ENCODE measurements around the gene OXLD1.

The OXLD1 gene

GRCh38 chr17:81696218-81696941 lies 30.0 kb upstream of the OXLD1 start:
- 0 out of 2 replicates have a peak overlapping the region, but pooled peaks have one; percentile 24 for H3K27ac ChIP-seq (ENCODE audit: extremely low read depth, low read depth, low read length)
- ChIA-PET POLR2A (interaction anchor here (1.2 to 2.7 kb wide), 5 partner anchors 11 to 15 kb away, joined by 3 to 16 read pairs (median 8); partner anchors contain the start of genes ARL16 and HGS), CTCF (interaction anchor here (0.7 kb wide), 1 partner anchor 186 kb away, joined by 3 read pairs; no protein-coding TSS in a partner anchor)
- no peaks in the 10 kb centered on the region for H3K9me3 ChIP-seq (ENCODE audit: control insufficient read depth, insufficient read depth, low read depth, low read length)
- H3K4me3 ChIP-seq (ENCODE audit: low read depth, low read length) = no peak overlapping the region
- H3K36me3 ChIP-seq (ENCODE audit: control insufficient read depth in 2 of 2, insufficient read depth in 1 of 2, low read length in 2 of 2) = peaks cover 36 to 95% of the 10 kb centered on the region in 2 experiments
- TF ChIP-seq WT1 (tag by site-specific recombination; IDR thresholded peaks at IDR 0.05) = no peak
- TF ChIP-seq ZNF600 (tag by site-specific recombination; IDR thresholded peaks at IDR 0.05) = peak; percentile 17; the same call in 1 of the 2 replicates
- peak; percentile 60; the same call in 1 of the 2 replicates for TF ChIP-seq ZNF394 (tag by site-specific recombination; IDR thresholded peaks at IDR 0.05; ENCODE audit: borderline replicate concordance)
- TF ChIP-seq, protein P1, sequence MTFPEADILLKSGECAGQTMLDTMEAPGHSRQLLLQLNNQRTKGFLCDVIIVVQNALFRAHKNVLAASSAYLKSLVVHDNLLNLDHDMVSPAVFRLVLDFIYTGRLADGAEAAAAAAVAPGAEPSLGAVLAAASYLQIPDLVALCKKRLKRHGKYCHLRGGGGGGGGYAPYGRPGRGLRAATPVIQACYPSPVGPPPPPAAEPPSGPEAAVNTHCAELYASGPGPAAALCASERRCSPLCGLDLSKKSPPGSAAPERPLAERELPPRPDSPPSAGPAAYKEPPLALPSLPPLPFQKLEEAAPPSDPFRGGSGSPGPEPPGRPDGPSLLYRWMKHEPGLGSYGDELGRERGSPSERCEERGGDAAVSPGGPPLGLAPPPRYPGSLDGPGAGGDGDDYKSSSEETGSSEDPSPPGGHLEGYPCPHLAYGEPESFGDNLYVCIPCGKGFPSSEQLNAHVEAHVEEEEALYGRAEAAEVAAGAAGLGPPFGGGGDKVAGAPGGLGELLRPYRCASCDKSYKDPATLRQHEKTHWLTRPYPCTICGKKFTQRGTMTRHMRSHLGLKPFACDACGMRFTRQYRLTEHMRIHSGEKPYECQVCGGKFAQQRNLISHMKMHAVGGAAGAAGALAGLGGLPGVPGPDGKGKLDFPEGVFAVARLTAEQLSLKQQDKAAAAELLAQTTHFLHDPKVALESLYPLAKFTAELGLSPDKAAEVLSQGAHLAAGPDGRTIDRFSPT (tag by site-specific recombination; IDR thresholded peaks at IDR 0.05) = 0 out of 2 replicates have a peak, but pooled peaks have one; percentile 15
- peaks cover 4% of the 10 kb centered on the region; the same call in 1 of the 2 replicates for H3K4me1 ChIP-seq (ENCODE audit: control insufficient read depth, insufficient read depth, low read length)

DNA sequence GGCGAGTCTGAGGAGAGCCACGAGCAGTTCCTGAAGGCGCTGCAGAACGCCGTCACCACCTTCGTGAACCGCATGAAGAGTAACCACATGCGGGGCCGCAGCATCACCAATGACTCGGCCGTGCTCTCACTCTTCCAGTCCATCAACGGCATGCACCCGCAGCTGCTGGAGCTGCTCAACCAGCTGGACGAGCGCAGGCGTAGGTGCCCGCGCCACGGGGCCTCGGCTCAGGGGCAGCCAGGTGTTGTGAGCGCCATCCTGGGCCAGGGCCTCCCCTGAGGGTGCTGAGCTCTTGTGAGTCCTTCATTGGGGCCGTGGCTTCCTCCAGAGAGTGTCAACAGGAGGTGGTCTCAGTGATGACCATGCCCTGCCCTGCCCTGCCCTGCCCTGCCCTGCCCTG lies 29.4 kb upstream of the OXLD1 start:
- Histone ChIP-seq H3K27ac (ENCODE audit: extremely low read depth, low read depth, low read length) (no peak overlapping the region), H3K9me3 (ENCODE audit: control insufficient read depth, insufficient read depth, low read depth, low read length) (no peaks in the 10 kb centered on the region), H3K4me3 (ENCODE audit: low read depth, low read length) (no peak overlapping the region), H3K36me3 (ENCODE audit: control insufficient read depth in 2 of 2, insufficient read depth in 1 of 2, low read length in 2 of 2) (peaks cover 36 to 95% of the 10 kb centered on the region in 2 experiments), H3K4me1 (ENCODE audit: control insufficient read depth, insufficient read depth, low read length) (no peaks in the 10 kb centered on the region)
- CTCF ChIA-PET = interaction anchor here (1.0 kb wide), 1 partner anchor 20 kb away, joined by 6 read pairs; no protein-coding TSS in a partner anchor
- POLR2A ChIA-PET = interaction anchor here (1.2 to 2.7 kb wide), 3 partner anchors 10 to 13 kb away, joined by 3 to 16 read pairs (median 9); partner anchors contain the start of genes ARL16 and HGS
- no peak for TF ChIP-seq ZNF501 (tag by site-specific recombination; IDR thresholded peaks at IDR 0.05)
- TF ChIP-seq ZNF600 (tag by site-specific recombination; IDR thresholded peaks at IDR 0.05) = peak; percentile 39; the same call in 1 of the 2 replicates

DNA sequence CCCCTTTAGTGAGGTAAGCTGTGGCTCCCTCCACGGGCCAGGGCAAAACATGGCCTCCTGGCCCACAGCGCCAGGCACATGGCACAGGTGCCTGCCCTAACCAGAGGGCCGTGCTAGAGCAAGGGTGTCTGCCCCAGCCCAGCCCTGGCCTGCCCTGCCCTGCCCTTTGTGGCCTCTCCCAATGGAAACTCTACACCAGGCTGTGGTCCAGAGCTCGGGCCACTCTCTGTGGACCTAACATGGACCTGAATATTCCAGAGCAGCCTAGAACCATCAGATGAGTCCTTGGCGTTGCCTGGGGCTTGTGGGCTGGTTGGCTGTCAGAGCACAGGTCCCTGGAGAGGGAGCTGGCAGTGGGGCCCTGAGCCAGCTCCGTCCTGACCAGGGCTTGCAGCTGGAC lies 28.8 kb upstream of the OXLD1 start:
- POLR2A ChIA-PET = interaction anchor here (1.2 to 2.7 kb wide), 3 partner anchors 10 to 13 kb away, joined by 3 to 16 read pairs (median 9); partner anchors contain the start of genes ARL16 and HGS
- TF ChIP-seq ZNF670 (tag by site-specific recombination; IDR thresholded peaks at IDR 0.05; ENCODE audit: low read depth) = no peak
- no peak for TF ChIP-seq ZNF19 (tag by site-specific recombination; IDR thresholded peaks at IDR 0.05; ENCODE audit: low read depth)
- TF ChIP-seq, protein P2, sequence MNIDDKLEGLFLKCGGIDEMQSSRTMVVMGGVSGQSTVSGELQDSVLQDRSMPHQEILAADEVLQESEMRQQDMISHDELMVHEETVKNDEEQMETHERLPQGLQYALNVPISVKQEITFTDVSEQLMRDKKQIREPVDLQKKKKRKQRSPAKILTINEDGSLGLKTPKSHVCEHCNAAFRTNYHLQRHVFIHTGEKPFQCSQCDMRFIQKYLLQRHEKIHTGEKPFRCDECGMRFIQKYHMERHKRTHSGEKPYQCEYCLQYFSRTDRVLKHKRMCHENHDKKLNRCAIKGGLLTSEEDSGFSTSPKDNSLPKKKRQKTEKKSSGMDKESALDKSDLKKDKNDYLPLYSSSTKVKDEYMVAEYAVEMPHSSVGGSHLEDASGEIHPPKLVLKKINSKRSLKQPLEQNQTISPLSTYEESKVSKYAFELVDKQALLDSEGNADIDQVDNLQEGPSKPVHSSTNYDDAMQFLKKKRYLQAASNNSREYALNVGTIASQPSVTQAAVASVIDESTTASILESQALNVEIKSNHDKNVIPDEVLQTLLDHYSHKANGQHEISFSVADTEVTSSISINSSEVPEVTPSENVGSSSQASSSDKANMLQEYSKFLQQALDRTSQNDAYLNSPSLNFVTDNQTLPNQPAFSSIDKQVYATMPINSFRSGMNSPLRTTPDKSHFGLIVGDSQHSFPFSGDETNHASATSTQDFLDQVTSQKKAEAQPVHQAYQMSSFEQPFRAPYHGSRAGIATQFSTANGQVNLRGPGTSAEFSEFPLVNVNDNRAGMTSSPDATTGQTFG (tag by site-specific recombination; IDR thresholded peaks at IDR 0.05; ENCODE audit: borderline replicate concordance) = no peak
- TF ChIP-seq ZNF324 (tag by site-specific recombination; IDR thresholded peaks at IDR 0.05) = no peak
- no peak for TF ChIP-seq ZNF426 (tag by site-specific recombination; IDR thresholded peaks at IDR 0.05)
- no peak for TF ChIP-seq ZNF629 (tag by site-specific recombination; IDR thresholded peaks at IDR 0.05)
- TF ChIP-seq ZNF571 (tag by site-specific recombination; IDR thresholded peaks at IDR 0.05) = no peak
- TF ChIP-seq ZNF701 (tag by site-specific recombination; IDR thresholded peaks at IDR 0.05) = no peak
- TF ChIP-seq ZSCAN4 (tag by site-specific recombination; IDR thresholded peaks at IDR 0.05) = no peak
- TF ChIP-seq ZIC2 (tag by site-specific recombination; IDR thresholded peaks at IDR 0.05) = no peak
- TF ChIP-seq ZNF514 (tag by site-specific recombination; IDR thresholded peaks at IDR 0.05) = no peak
- TF ChIP-seq, protein P1 (tag by site-specific recombination; IDR thresholded peaks at IDR 0.05) = no peak
- TF ChIP-seq TRIM28 (IDR thresholded peaks at IDR 0.05; ENCODE audit: borderline replicate concordance, low read length) = no peak
- no peaks in the 10 kb centered on the region for H3K4me1 ChIP-seq (ENCODE audit: control insufficient read depth, insufficient read depth, low read length)
- H3K27ac ChIP-seq (ENCODE audit: extremely low read depth, low read depth, low read length) = no peak overlapping the region
- H3K9me3 ChIP-seq (ENCODE audit: control insufficient read depth, insufficient read depth, low read depth, low read length) = no peaks in the 10 kb centered on the region
- CTCF ChIA-PET = interaction anchor here (1.0 kb wide), 1 partner anchor 19 kb away, joined by 6 read pairs; no protein-coding TSS in a partner anchor
- no peak overlapping the region for H3K4me3 ChIP-seq (ENCODE audit: low read depth, low read length)
- H3K36me3 ChIP-seq (ENCODE audit: control insufficient read depth in 2 of 2, insufficient read depth in 1 of 2, low read length in 2 of 2) = peaks cover 36 to 95% of the 10 kb centered on the region in 2 experiments
